ENCODE measurements around the gene MOSMO.

- TF ChIP-seq POLR2A (IDR thresholded peaks at IDR 0.05): no peak
- TF ChIP-seq, protein P1, sequence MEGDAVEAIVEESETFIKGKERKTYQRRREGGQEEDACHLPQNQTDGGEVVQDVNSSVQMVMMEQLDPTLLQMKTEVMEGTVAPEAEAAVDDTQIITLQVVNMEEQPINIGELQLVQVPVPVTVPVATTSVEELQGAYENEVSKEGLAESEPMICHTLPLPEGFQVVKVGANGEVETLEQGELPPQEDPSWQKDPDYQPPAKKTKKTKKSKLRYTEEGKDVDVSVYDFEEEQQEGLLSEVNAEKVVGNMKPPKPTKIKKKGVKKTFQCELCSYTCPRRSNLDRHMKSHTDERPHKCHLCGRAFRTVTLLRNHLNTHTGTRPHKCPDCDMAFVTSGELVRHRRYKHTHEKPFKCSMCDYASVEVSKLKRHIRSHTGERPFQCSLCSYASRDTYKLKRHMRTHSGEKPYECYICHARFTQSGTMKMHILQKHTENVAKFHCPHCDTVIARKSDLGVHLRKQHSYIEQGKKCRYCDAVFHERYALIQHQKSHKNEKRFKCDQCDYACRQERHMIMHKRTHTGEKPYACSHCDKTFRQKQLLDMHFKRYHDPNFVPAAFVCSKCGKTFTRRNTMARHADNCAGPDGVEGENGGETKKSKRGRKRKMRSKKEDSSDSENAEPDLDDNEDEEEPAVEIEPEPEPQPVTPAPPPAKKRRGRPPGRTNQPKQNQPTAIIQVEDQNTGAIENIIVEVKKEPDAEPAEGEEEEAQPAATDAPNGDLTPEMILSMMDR (IDR thresholded peaks at IDR 0.05): no peak
Measured at GRCh38 chr16:22016927-22017326, 9.0 kb downstream of the MOSMO start.

Data from heart left ventricle (tissue), 13 donors.